ENCODE data around the gene NALCN. TPM values are rescaled to one million over a fixed set of nuclear protein-coding genes. Genes with fewer than 3 reads are reported as not detected.

Gene NALCN
- polyA plus RNA-seq, 3 donors: not detected

DNA sequence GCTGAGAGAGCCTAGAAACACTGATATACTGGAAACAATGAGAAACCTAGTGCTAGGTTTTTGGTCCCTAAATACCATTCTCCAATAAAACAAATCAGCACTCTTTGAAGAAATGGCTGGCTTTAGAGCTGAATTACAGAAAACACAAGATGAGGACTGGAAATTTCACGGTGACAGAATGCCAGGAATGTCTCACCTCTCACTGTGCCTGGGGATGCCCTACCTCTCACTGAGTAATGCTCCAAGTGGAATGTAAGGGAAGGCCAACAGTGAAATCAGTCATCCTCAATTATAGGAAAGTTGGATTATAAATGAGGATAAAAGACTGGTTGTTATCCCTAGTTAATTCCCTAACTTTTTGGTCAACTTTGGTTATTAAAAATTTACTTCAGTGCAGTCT lies 259.0 kb downstream of the NALCN start:
- H3K4me1 Mint-ChIP-seq: no peaks in the 10 kb centered on the region
- no peak overlapping the region for H3K4me3 ChIP-seq (replicated peaks in 1 of 3; ENCODE audit: low read depth in 2 of 3, low read length in 3 of 3)
- peaks cover 0 to 3% (median 0%) of the 10 kb centered on the region in 7 donors for H3K9me3 Mint-ChIP-seq
- H3K9me3 ChIP-seq (replicated peaks in 1 of 2; ENCODE audit: control insufficient read depth in 1 of 2, insufficient read depth in 1 of 2, low read length in 2 of 2): no peaks in the 10 kb centered on the region
- whole genome bisulfite sequencing (ENCODE audit: insufficient coverage): no CpG with 5 or more reads among the region's 1 CpG
- H3K27ac ChIP-seq (ENCODE audit: low read depth in 1 of 2, low read length in 2 of 2): no peak overlapping the region
- peaks cover 0 to 3% of the 10 kb centered on the region in 2 donors for H3K27me3 ChIP-seq (ENCODE audit: control insufficient read depth in 2 of 2, insufficient read depth in 2 of 2, low read length in 2 of 2)
- H3K36me3 ChIP-seq (replicated peaks in 1 of 2; ENCODE audit: control insufficient read depth in 1 of 2, insufficient read depth in 2 of 2, low read length in 2 of 2): no peaks in the 10 kb centered on the region
- H3K27me3 Mint-ChIP-seq (ENCODE audit: low read depth in 3 of 3): peaks cover 0 to 8% (median 3%) of the 10 kb centered on the region in 3 donors
- no peak overlapping the region for H3K27ac Mint-ChIP-seq
- H3K79me2 ChIP-seq (ENCODE audit: insufficient read depth, low read length): no peaks in the 10 kb centered on the region
- H3K9ac ChIP-seq (ENCODE audit: insufficient read depth, low read length, poor library complexity, severe bottlenecking): no peak overlapping the region
- no peak overlapping the region for H3K4me2 ChIP-seq (replicated peaks; ENCODE audit: extremely low read depth, low read length, poor library complexity, severe bottlenecking)
- intact Hi-C loops (cut with micrococcal nuclease): no loop called here
- no peaks in the 10 kb centered on the region for H3K36me3 Mint-ChIP-seq
- H3K4me3 Mint-ChIP-seq: no peak overlapping the region
- no peaks in the 10 kb centered on the region for H3K4me1 ChIP-seq (ENCODE audit: control insufficient read depth in 1 of 2, insufficient read depth in 2 of 2, low read length in 2 of 2)
- no peaks in the 10 kb centered on the region for H4K20me1 ChIP-seq (ENCODE audit: insufficient read depth, low read length)
- no peak for DNase-seq
- TF ChIP-seq CTCF (IDR thresholded peaks at IDR 0.05): no peak
- H2AFZ ChIP-seq (ENCODE audit: insufficient read depth, low read depth, low read length, poor library complexity, severe bottlenecking): no peak overlapping the region

DNA sequence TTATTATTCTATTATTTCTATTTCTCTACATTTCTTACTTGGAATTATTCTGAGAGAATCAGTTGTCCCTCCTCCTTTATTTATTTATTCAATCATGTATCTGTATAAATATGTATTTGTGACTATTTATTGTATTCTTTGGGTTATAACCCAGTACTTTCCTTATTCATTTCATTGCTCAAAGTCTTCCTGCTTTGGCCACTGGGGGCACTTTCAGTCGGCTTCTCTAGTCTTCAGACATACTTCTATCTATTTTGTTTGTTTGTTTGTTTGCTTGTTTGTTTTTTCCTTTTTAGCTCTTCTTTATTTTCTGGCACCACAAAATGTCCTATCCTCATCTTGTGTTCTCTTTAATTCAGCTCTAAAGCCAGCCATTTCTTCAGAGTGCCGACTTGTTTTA lies 260.4 kb downstream of the NALCN start:
- no peak overlapping the region for H3K27ac Mint-ChIP-seq
- H3K4me3 Mint-ChIP-seq: no peak overlapping the region

More for the DNA sequence above, 260.4 kb downstream of the NALCN start:
- Histone ChIP-seq H3K36me3 (replicated peaks in 1 of 2; ENCODE audit: control insufficient read depth in 1 of 2, insufficient read depth in 2 of 2, low read length in 2 of 2) (no peaks in the 10 kb centered on the region), H3K4me1 (ENCODE audit: control insufficient read depth in 1 of 2, insufficient read depth in 2 of 2, low read length in 2 of 2) (no peaks in the 10 kb centered on the region), H3K27me3 (ENCODE audit: control insufficient read depth in 2 of 2, insufficient read depth in 2 of 2, low read length in 2 of 2) (peaks cover 0 to 3% of the 10 kb centered on the region in 2 donors), H3K9me3 (replicated peaks in 1 of 2; ENCODE audit: control insufficient read depth in 1 of 2, insufficient read depth in 1 of 2, low read length in 2 of 2) (no peaks in the 10 kb centered on the region), H4K20me1 (ENCODE audit: insufficient read depth, low read length) (no peaks in the 10 kb centered on the region), H3K4me2 (replicated peaks; ENCODE audit: extremely low read depth, low read length, poor library complexity, severe bottlenecking) (no peak overlapping the region), H2AFZ (ENCODE audit: insufficient read depth, low read depth, low read length, poor library complexity, severe bottlenecking) (no peak overlapping the region), H3K27ac (ENCODE audit: low read depth in 1 of 2, low read length in 2 of 2) (no peak overlapping the region), H3K79me2 (ENCODE audit: insufficient read depth, low read length) (no peaks in the 10 kb centered on the region), H3K4me3 (replicated peaks in 1 of 3; ENCODE audit: low read depth in 2 of 3, low read length in 3 of 3) (no peak overlapping the region), H3K9ac (ENCODE audit: insufficient read depth, low read length, poor library complexity, severe bottlenecking) (no peak overlapping the region)
- Mint-ChIP-seq H3K4me1 (no peaks in the 10 kb centered on the region), H3K36me3 (no peaks in the 10 kb centered on the region), H3K9me3 (no peaks in the 10 kb centered on the region), H3K27me3 (ENCODE audit: low read depth in 3 of 3) (peaks cover 0 to 8% (median 3%) of the 10 kb centered on the region in 3 donors)
- TF ChIP-seq CTCF (IDR thresholded peaks at IDR 0.05): peak; percentile 34
- no CpG with 5 or more reads among the region's 2 CpGs for WGBS (ENCODE audit: insufficient coverage)
- DNase-seq: no peak
- intact Hi-C loops (cut with micrococcal nuclease): no loop called here

Measured in CD14-positive monocyte (primary cell).